Measurements from ENCODE around the gene PLEKHB1.

PLEKHB1 gene

DNA sequence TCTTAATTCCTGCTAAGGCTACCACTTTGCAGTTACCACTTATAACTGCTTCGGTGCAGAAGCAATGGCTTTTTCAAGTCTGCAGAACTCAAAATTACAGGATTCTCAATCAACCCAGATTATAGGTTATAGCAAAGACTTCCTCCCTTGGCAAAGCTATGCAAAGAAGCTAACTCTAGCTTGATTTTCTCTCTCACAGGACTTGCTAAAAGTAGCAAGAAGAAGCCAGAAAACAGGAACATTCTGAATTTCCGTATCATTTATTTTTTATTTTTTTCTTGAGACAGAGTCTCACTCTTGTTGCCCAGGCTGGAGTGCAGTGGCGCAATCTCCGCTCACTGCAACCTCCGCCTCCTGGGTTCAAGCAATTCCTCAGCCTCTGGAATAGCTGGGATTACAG lies 10.7 kb upstream of the PLEKHB1 start:
- H3K27me3 ChIP-seq (ENCODE audit: low read length): no peaks in the 10 kb centered on the region
- no peaks in the 10 kb centered on the region for H3K79me2 ChIP-seq (ENCODE audit: insufficient read depth, low read length)
- H3K4me2 ChIP-seq (ENCODE audit: low read depth, low read length, poor library complexity, severe bottlenecking): no peak overlapping the region
- TF ChIP-seq, protein P1, sequence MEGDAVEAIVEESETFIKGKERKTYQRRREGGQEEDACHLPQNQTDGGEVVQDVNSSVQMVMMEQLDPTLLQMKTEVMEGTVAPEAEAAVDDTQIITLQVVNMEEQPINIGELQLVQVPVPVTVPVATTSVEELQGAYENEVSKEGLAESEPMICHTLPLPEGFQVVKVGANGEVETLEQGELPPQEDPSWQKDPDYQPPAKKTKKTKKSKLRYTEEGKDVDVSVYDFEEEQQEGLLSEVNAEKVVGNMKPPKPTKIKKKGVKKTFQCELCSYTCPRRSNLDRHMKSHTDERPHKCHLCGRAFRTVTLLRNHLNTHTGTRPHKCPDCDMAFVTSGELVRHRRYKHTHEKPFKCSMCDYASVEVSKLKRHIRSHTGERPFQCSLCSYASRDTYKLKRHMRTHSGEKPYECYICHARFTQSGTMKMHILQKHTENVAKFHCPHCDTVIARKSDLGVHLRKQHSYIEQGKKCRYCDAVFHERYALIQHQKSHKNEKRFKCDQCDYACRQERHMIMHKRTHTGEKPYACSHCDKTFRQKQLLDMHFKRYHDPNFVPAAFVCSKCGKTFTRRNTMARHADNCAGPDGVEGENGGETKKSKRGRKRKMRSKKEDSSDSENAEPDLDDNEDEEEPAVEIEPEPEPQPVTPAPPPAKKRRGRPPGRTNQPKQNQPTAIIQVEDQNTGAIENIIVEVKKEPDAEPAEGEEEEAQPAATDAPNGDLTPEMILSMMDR (IDR thresholded peaks at IDR 0.05; ENCODE audit: insufficient read depth, low read length, poor library complexity, severe bottlenecking): no peak
- no peak for TF ChIP-seq EZH2phosphoT487 (conservative IDR thresholded peaks at IDR 0.05; ENCODE audit: low read length)
- no peaks in the 10 kb centered on the region for H4K20me1 ChIP-seq (ENCODE audit: low read depth, low read length)
- no peak overlapping the region for H2AFZ ChIP-seq (ENCODE audit: low read depth, low read length, severe bottlenecking)
- no peaks in the 10 kb centered on the region for H3K36me3 ChIP-seq (ENCODE audit: low read length)
- H3K27ac ChIP-seq (ENCODE audit: low read depth, low read length): no peak overlapping the region
- no peak overlapping the region for H3K4me3 ChIP-seq (ENCODE audit: insufficient read depth, low read length, poor library complexity, severe bottlenecking)
- H3K9ac ChIP-seq (ENCODE audit: low read length): no peak overlapping the region
- no peaks in the 10 kb centered on the region for H3K9me2 ChIP-seq (replicated peaks; ENCODE audit: insufficient read depth, low read length)
- no peaks in the 10 kb centered on the region for H3F3A ChIP-seq (ENCODE audit: insufficient read depth)
- H3K9me3 ChIP-seq (ENCODE audit: insufficient read depth, low read length): no peaks in the 10 kb centered on the region

GRCh38 chr11:73636249-73636648 lies 10.1 kb upstream of the PLEKHB1 start:
- Histone ChIP-seq H3K9me2 (replicated peaks; ENCODE audit: insufficient read depth, low read length) (no peaks in the 10 kb centered on the region), H3K4me3 (ENCODE audit: insufficient read depth, low read length, poor library complexity, severe bottlenecking) (no peak overlapping the region), H3K79me2 (ENCODE audit: insufficient read depth, low read length) (no peaks in the 10 kb centered on the region), H3K9me3 (ENCODE audit: insufficient read depth, low read length) (no peaks in the 10 kb centered on the region), H3K27me3 (ENCODE audit: low read length) (no peaks in the 10 kb centered on the region), H3K4me2 (ENCODE audit: low read depth, low read length, poor library complexity, severe bottlenecking) (no peak overlapping the region), H3F3A (ENCODE audit: insufficient read depth) (no peaks in the 10 kb centered on the region), H3K9ac (ENCODE audit: low read length) (no peak overlapping the region), H4K20me1 (ENCODE audit: low read depth, low read length) (no peaks in the 10 kb centered on the region), H3K36me3 (ENCODE audit: low read length) (no peaks in the 10 kb centered on the region), H3K27ac (ENCODE audit: low read depth, low read length) (no peak overlapping the region), H2AFZ (ENCODE audit: low read depth, low read length, severe bottlenecking) (no peak overlapping the region)
- TF ChIP-seq EZH2phosphoT487 (conservative IDR thresholded peaks at IDR 0.05; ENCODE audit: low read length): no peak
- TF ChIP-seq, protein P1 (IDR thresholded peaks at IDR 0.05; ENCODE audit: insufficient read depth, low read length, poor library complexity, severe bottlenecking): no peak

DNA sequence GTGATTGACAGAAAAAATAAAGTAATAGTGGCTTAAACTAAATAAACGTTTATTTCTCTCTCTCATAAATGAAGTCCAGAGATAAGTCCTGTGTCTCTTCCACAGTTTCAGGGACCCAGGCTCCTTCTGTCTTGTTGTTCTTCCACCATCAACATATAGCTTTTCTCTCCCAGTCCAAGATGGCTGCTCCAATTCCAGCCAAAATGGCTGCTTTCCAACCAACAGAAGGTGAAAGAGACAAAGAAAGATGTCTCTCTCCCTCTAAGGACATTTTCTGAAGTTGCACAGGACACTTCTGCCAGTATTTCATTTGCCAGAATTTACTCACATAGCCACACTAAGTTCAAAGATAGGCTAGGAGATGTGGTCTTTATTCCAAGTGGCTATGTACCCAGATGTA lies 9.4 kb upstream of the PLEKHB1 start:
- H3K4me2 ChIP-seq (ENCODE audit: low read depth, low read length, poor library complexity, severe bottlenecking): no peak overlapping the region
- no peaks in the 10 kb centered on the region for H3K36me3 ChIP-seq (ENCODE audit: low read length)
- H3K9ac ChIP-seq (ENCODE audit: low read length): no peak overlapping the region
- H3K27ac ChIP-seq (ENCODE audit: low read depth, low read length): no peak overlapping the region
- TF ChIP-seq, protein P1 (IDR thresholded peaks at IDR 0.05; ENCODE audit: insufficient read depth, low read length, poor library complexity, severe bottlenecking): no peak
- TF ChIP-seq EZH2phosphoT487 (conservative IDR thresholded peaks at IDR 0.05; ENCODE audit: low read length): no peak
- H2AFZ ChIP-seq (ENCODE audit: low read depth, low read length, severe bottlenecking): no peak overlapping the region
- no peak overlapping the region for H3K4me3 ChIP-seq (ENCODE audit: insufficient read depth, low read length, poor library complexity, severe bottlenecking)
- H4K20me1 ChIP-seq (ENCODE audit: low read depth, low read length): no peaks in the 10 kb centered on the region
- no peaks in the 10 kb centered on the region for H3K79me2 ChIP-seq (ENCODE audit: insufficient read depth, low read length)
- H3K9me2 ChIP-seq (replicated peaks; ENCODE audit: insufficient read depth, low read length): no peaks in the 10 kb centered on the region
- no peaks in the 10 kb centered on the region for H3F3A ChIP-seq (ENCODE audit: insufficient read depth)
- no peaks in the 10 kb centered on the region for H3K27me3 ChIP-seq (ENCODE audit: low read length)
- no peaks in the 10 kb centered on the region for H3K9me3 ChIP-seq (ENCODE audit: insufficient read depth, low read length)

Data from SU-DHL-6 (cell line).